ENCODE results near the gene U2AF2. TPM values are rescaled to one million over a fixed set of nuclear protein-coding genes. Genes with fewer than 3 reads are reported as not detected.

The U2AF2 gene
- total and polyA plus RNA-seq, 9 of the 15 experiments (the other 6 are each of a cell fraction or from before 2014, with no cell fraction given): 3.0 to 331 (median 157) TPM

DNA sequence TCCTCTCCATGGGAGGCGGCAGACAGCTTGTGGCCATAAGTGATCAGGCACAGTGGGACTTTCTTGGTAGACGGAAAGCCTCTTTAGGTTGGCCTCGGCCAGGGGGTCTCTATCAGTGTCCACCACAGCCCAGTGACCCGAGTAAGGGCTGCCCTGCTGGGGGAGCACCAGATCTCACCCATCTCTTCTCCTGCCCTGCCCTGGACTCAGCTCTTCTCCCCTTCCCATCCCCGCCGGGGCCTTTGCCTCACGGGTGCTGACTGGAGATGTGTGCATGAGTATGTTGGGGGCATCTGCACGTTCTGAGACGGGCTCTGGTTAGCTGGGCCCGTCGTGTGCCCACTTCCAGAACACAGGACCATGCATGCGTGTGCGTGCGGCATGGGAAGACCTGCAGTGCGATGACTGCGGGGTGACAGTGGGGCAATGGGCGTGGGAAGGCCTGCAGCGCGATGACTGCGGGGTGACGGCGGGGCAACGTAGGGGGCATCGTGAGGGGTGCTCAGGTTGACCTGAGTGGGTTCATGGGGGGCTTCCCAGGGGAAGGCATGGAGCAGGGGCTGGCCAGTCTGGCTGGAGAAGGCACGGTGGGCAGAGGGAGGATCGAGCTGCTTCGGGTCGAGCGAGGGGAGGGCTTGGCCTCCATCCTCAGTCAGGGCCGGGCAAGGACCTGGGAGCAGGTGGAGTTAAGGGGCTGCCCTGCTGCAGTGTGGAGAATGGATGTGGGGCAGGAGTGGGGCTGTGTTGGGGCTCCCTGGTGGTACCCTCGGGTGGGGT, 36.1 kb downstream of the U2AF2 start:
- intact Hi-C loops (cut with micrococcal nuclease): no loop called here
- no peak overlapping the region for H3K9ac ChIP-seq (ENCODE audit: insufficient read depth in 1 of 2, low read depth in 2 of 2, low read length in 2 of 2)
- no peak overlapping the region for H2AFZ ChIP-seq (ENCODE audit: low read depth, low read length)
- H4K20me1 ChIP-seq (replicated peaks; ENCODE audit: control insufficient read depth, insufficient read depth, low read length): peaks cover 26% of the 10 kb centered on the region
- DNase-seq (ENCODE audit: extremely low read depth in 1 of 4, low spot score in 3 of 4): no peak
- no peak overlapping the region for H3K27ac ChIP-seq (ENCODE audit: extremely low read depth, low read depth, low read length)
- ChIA-PET POLR2A (interaction anchor here (0.8 to 1.2 kb wide), 2 partner anchors 10 to 15 kb away, joined by 4 to 5 read pairs; no protein-coding TSS in a partner anchor), CTCF (ENCODE audit: low intra/inter-chr PET ratio) (interaction anchor here (0.5 kb wide), 1 partner anchor 10 kb away, joined by 3 read pairs; no protein-coding TSS in a partner anchor)
- no peak for FAIRE-seq
- no TSS peak for BruUV-seq (replicated peaks)
- TF ChIP-seq MAFF (IDR thresholded peaks at IDR 0.05; ENCODE audit: low read length) (no peak), ZNF134 (CRISPR knock-in tag; conservative IDR thresholded peaks at IDR 0.05) (no peak), BDP1 (IDR thresholded peaks at IDR 0.05; ENCODE audit: insufficient read depth, insufficient read length) (no peak), RBM39 (optimal IDR thresholded peaks at IDR 0.05; ENCODE audit: low read depth, low read length) (no peak), MAZ (CRISPR knock-in tag; conservative IDR thresholded peaks at IDR 0.05 in 1 of 2, IDR thresholded peaks at IDR 0.05 in 1 of 2) (no peak), RBFOX2 (IDR thresholded peaks at IDR 0.05; ENCODE audit: low read depth, low read length) (peak; percentile 17; the same call in 1 of the 2 replicates), ARHGAP35 (IDR thresholded peaks at IDR 0.05; ENCODE audit: partially characterized antibody) (no peak)
- H3K27me3 ChIP-seq (ENCODE audit: control insufficient read depth in 2 of 2, insufficient read depth in 2 of 2, low read length in 2 of 2): no peaks in the 10 kb centered on the region
- no peaks in the 10 kb centered on the region for H3K9me1 ChIP-seq (ENCODE audit: control insufficient read depth, insufficient read depth, low read length)
- in situ Hi-C loops (cut with MboI): no loop called here
- 97% methylated on average over 28 of the region's 31 CpGs for WGBS (ENCODE audit: insufficient coverage, low coverage, missing lambda C conversion rate)
- peaks cover 0 to 55% of the 10 kb centered on the region in 2 experiments; a peak in 3 of 5 replicates for H3K4me1 ChIP-seq (replicated peaks in 1 of 2; ENCODE audit: control insufficient read depth in 2 of 2, insufficient read depth in 2 of 2, low read length in 2 of 2)
- H3K4me2 ChIP-seq (ENCODE audit: insufficient read depth, low read length): no peak overlapping the region
- H3K36me3 ChIP-seq (ENCODE audit: control insufficient read depth, insufficient read depth, low read length): peaks cover 90% of the 10 kb centered on the region; the same call in 2 of the 3 replicates
- no peaks in the 10 kb centered on the region; the same call in 1 of the 3 replicates for H3K79me2 ChIP-seq (ENCODE audit: control insufficient read depth, insufficient read depth, low read length)
- H3K9me3 ChIP-seq (replicated peaks; ENCODE audit: control insufficient read depth, insufficient read depth, low read depth, low read length): no peaks in the 10 kb centered on the region
- no peak overlapping the region for H3K4me3 ChIP-seq
- no peak for ATAC-seq

Measured in K562 (cell line).